HepG2 (cell line): ENCODE measurements around the gene FXYD1. TPM values are rescaled to one million over a fixed set of nuclear protein-coding genes. Genes with fewer than 3 reads are reported as not detected.

ENCODE experiments used
- CAMTA2 ChIP-seq: sonication (generic); formaldehyde crosslinking; IDR thresholded peaks from 2 replicates; pipeline ENCODE4 v1.4.0; 2020; ENCODE audit warnings: mild to moderate bottlenecking, missing genetic modification reagents, borderline replicate concordance
- HHEX ChIP-seq: IDR thresholded peaks from 2 replicates; pipeline ENCODE4 v1.6.1; 2016; ENCODE audit warnings: control low read depth
- KDM6A ChIP-seq: IDR thresholded peaks from 2 replicates; pipeline ENCODE4 v1.6.1; 2016; ENCODE audit warnings: low read depth
- MAFG ChIP-seq: sonication (generic); formaldehyde crosslinking; IDR thresholded peaks from 2 replicates; pipeline ENCODE4 v1.5.1; 2020; ENCODE audit warnings: mild to moderate bottlenecking, missing genetic modification reagents
- MED8 ChIP-seq: sonication (generic); formaldehyde crosslinking; IDR thresholded peaks from 2 replicates; pipeline ENCODE4 v1.8.1; 2023; ENCODE audit warnings: mild to moderate bottlenecking, missing genetic modification reagents; ENCODE audit not compliant: insufficient replicate concordance
- PHF20 ChIP-seq: sonication (generic); formaldehyde crosslinking; IDR thresholded peaks from 2 replicates; pipeline ENCODE4 v1.5.0; 2020; ENCODE audit warnings: mild to moderate bottlenecking, missing genetic modification reagents
- PHF8 ChIP-seq: sonication (generic); formaldehyde crosslinking; IDR thresholded peaks from 2 replicates; pipeline ENCODE4 v1.5.0; 2020; ENCODE audit warnings: missing genetic modification reagents
- PLRG1 ChIP-seq: fragments of 450-650 bp; conservative IDR thresholded peaks from 2 replicates; pipeline ENCODE4 v1.6.1; 2016
- RBM39 ChIP-seq: fragments of 200-400 bp; formaldehyde crosslinking; IDR thresholded peaks from one replicate; pipeline ENCODE4 v1.6.1; 2018; ENCODE audit warnings: antibody characterized with exemption, mild to moderate bottlenecking, low read depth, low read length; ENCODE audit not compliant: poor library complexity, severe bottlenecking
- SOX13 ChIP-seq, 3 experiments: fragments of 450-650 bp in 1 of 3; sonication (generic) in 1 of 3; formaldehyde crosslinking in 1 of 3; IDR thresholded peaks in 2 of 3; conservative IDR thresholded peaks in 1 of 3; 2 replicates each; pipeline versions ENCODE4 v1.5.0 to v1.6.1; 2016 to 2020; ENCODE audit warnings: antibody characterized with exemption in 1 of 3, mild to moderate bottlenecking in 1 of 3, missing compliant biosample characterization in 1 of 3, missing genetic modification reagents in 1 of 3, moderate library complexity in 1 of 3
- SPEN ChIP-seq: sonication (generic); formaldehyde crosslinking; IDR thresholded peaks from 2 replicates; pipeline ENCODE4 v1.5.1; 2020; ENCODE audit warnings: low read depth, mild to moderate bottlenecking, missing genetic modification reagents
- TARDBP ChIP-seq: sonication (generic); formaldehyde crosslinking; IDR thresholded peaks from 2 replicates; pipeline ENCODE4 v1.8.0; 2022; ENCODE audit warnings: mild to moderate bottlenecking, missing genetic modification reagents
- THYN1 ChIP-seq: sonication (generic); formaldehyde crosslinking; IDR thresholded peaks from 2 replicates; pipeline ENCODE4 v1.8.1; 2023; ENCODE audit warnings: low read depth, mild to moderate bottlenecking, moderate library complexity, missing genetic modification reagents, borderline replicate concordance
- TP53 ChIP-seq: sonication (generic); formaldehyde crosslinking; conservative IDR thresholded peaks from 2 replicates; pipeline ENCODE4 v1.4.0; 2020; ENCODE audit warnings: missing genetic modification reagents
- ZBTB7B ChIP-seq: sonication (generic); formaldehyde crosslinking; IDR thresholded peaks from 2 replicates; pipeline ENCODE4 v1.4.0; 2020; ENCODE audit warnings: missing genetic modification reagents
- ZFX ChIP-seq: sonication (generic); formaldehyde crosslinking; IDR thresholded peaks from 2 replicates; pipeline ENCODE4 v1.4.0; 2020; ENCODE audit warnings: mild to moderate bottlenecking, low read depth, missing genetic modification reagents, moderate library complexity
- ZNF331 ChIP-seq: sonication (generic); formaldehyde crosslinking; IDR thresholded peaks from 2 replicates; pipeline ENCODE4 v1.4.0; 2020; ENCODE audit warnings: missing genetic modification reagents
- ZNF614 ChIP-seq: IDR thresholded peaks from 2 replicates; pipeline ENCODE4 v1.6.1; 2018; ENCODE audit warnings: missing biosample characterization, missing genetic modification reagents, inconsistent platforms, borderline replicate concordance
- ZNF816 ChIP-seq: sonication (generic); formaldehyde crosslinking; IDR thresholded peaks from 2 replicates; pipeline ENCODE4 v1.8.0; 2022; ENCODE audit warnings: missing genetic modification reagents, mild to moderate bottlenecking, borderline replicate concordance
- polyA plus RNA-seq, 8 experiments: library from polyadenylated mRNA; depleted of rRNA in 3 of 8; stranded (reverse) in 7 of 8; unstranded in 1 of 8; fragments of >200 nt; fragmentation: Illumina TruSeq in 4 of 8; extraction: Trizol in 4 of 8; gene quantifications; 2 replicates each; pipeline versions ENCODE4 v1.2.1 to v1.2.3, GENCODE V29; 2011 to 2016; ENCODE audit warnings: low read depth in 4 of 8, missing spikeins in 1 of 8, mixed read lengths in 1 of 8; ENCODE audit not compliant: insufficient read depth in 1 of 8
- total RNA-seq, 5 experiments: library from RNA; depleted of rRNA; stranded (reverse); fragments of >200 nt; fragmentation: Illumina TruSeq; extraction: Trizol; gene quantifications; 2 replicates each; pipeline ENCODE4 v1.2.3, GENCODE V29; 2016; ENCODE audit warnings: low read depth in 1 of 5
- TF ChIP-seq, protein P1 (sequence below): sonication (generic); formaldehyde crosslinking; IDR thresholded peaks from 2 replicates; pipeline ENCODE4 v1.5.0; 2020; ENCODE audit warnings: mild to moderate bottlenecking, missing genetic modification reagents, borderline replicate concordance
- TF ChIP-seq, protein P2 (sequence below): IDR thresholded peaks from 2 replicates; pipeline ENCODE4 v1.6.1; 2016; ENCODE audit warnings: missing genetic modification reagents, missing compliant biosample characterization
- TF ChIP-seq, protein P3 (sequence below): IDR thresholded peaks from 2 replicates; pipeline ENCODE4 v1.6.1; 2016; ENCODE audit warnings: low read depth, control low read depth
- TF ChIP-seq, protein P4 (sequence below): sonication (generic); formaldehyde crosslinking; IDR thresholded peaks from 2 replicates; pipeline ENCODE4 v1.5.0; 2020; ENCODE audit warnings: mild to moderate bottlenecking, missing genetic modification reagents, moderate library complexity

The FXYD1 gene
- total and polyA plus RNA-seq, 2 of the 13 experiments (the other 11 are each of a cell fraction or from before 2014, with no cell fraction given) = 31.2 TPM; not detected in 1

DNA sequence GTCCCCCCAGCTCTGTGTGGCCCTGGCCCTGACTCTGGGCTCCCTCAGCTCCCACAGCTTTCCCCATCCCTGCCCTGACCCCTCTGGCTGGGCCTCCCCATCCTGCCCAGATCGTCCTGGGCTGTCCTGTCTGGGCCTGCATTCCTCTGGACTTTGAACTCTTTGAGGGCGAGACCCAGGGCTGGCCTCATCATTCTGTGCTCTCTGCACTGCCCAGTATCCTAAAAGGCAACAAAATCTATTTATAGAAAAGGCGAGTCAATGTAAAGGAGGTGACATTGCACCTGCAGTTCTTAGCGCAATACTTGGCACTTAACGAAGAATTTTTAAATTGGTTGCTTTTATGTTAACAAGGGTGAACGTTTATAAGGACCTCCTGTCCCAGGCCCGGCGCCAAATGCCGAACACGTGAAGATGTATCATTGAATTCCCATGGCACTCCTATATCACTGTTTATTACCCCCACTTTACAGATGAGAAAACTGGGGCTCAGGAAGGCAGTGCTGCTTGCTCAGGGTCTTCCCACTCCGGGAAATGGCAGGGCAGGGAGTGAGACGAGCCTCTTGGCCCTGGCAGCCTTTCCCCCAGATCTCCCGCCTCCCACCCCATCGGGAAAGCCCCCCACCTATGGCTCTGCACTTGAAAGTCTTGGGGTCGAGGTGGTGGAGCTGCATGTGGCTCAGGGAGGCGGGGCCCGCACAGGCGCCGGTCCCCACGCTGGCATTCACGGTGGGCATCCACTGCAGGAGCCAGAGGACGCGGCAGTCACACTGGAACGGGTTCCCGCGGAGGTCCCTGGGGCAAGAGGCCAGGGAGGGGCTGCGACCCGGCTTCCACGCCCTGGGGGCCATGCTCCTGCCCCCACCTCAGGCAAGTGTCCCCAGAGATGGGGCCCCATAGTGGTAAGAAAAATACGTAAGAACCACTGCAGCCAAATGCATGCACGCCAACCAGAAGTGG lies 7.6 kb upstream of the FXYD1 start (continued):
- TF ChIP-seq, protein P1, sequence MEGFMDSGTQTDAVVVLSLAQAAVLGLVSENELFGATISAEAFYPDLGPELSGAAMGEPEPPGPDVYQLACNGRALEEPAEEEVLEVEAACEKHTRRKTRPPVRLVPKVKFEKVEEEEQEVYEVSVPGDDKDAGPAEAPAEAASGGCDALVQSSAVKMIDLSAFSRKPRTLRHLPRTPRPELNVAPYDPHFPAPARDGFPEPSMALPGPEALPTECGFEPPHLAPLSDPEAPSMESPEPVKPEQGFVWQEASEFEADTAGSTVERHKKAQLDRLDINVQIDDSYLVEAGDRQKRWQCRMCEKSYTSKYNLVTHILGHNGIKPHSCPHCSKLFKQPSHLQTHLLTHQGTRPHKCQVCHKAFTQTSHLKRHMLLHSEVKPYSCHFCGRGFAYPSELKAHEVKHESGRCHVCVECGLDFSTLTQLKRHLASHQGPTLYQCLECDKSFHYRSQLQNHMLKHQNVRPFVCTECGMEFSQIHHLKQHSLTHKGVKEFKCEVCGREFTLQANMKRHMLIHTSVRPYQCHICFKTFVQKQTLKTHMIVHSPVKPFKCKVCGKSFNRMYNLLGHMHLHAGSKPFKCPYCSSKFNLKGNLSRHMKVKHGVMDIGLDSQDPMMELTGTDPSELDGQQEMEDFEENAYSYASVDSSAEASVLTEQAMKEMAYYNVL (CRISPR knock-in tag) = peak; percentile 70; the same call in 1 of the 2 replicates
- TF ChIP-seq, protein P2, sequence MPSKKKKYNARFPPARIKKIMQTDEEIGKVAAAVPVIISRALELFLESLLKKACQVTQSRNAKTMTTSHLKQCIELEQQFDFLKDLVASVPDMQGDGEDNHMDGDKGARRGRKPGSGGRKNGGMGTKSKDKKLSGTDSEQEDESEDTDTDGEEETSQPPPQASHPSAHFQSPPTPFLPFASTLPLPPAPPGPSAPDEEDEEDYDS (CRISPR knock-in tag) = peak; percentile 65; the same call in 1 of the 2 replicates
- TF ChIP-seq, protein P3, sequence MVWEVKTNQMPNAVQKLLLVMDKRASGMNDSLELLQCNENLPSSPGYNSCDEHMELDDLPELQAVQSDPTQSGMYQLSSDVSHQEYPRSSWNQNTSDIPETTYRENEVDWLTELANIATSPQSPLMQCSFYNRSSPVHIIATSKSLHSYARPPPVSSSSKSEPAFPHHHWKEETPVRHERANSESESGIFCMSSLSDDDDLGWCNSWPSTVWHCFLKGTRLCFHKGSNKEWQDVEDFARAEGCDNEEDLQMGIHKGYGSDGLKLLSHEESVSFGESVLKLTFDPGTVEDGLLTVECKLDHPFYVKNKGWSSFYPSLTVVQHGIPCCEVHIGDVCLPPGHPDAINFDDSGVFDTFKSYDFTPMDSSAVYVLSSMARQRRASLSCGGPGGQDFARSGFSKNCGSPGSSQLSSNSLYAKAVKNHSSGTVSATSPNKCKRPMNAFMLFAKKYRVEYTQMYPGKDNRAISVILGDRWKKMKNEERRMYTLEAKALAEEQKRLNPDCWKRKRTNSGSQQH = peak; percentile 29; the same call in 1 of the 2 replicates
- TF ChIP-seq ZNF331 (CRISPR knock-in tag) = 0 out of 2 replicates have a peak, but pooled peaks have one; percentile 10
- no peak for TF ChIP-seq ZNF614 (CRISPR knock-in tag)
- TF ChIP-seq HHEX = no peak
- peak; percentile 91 for TF ChIP-seq ZFX (CRISPR knock-in tag)
- TF ChIP-seq KDM6A (CRISPR knock-in tag) = peak; percentile 90
- TF ChIP-seq MAFG (CRISPR knock-in tag) = no peak; the same call in 1 of the 2 replicates
- TF ChIP-seq TARDBP (CRISPR knock-in tag) = peak; percentile 65; the same call in 1 of the 2 replicates
- no peak for TF ChIP-seq TP53
- TF ChIP-seq RBM39 = no peak
- no peak for TF ChIP-seq PHF20 (CRISPR knock-in tag)
- TF ChIP-seq SPEN (CRISPR knock-in tag) = peak; percentile 46
- no peak for TF ChIP-seq CAMTA2
- TF ChIP-seq PHF8 = peak; percentile 12; the same call in 1 of the 2 replicates
- TF ChIP-seq SOX13 (IDR thresholded peaks at IDR 0.05) = no peak
- TF ChIP-seq SOX13 (CRISPR knock-in tag; conservative IDR thresholded peaks at IDR 0.05 in 1 of 2, IDR thresholded peaks at IDR 0.05 in 1 of 2) = peak in 1 of 2 experiments; percentile 19; a peak in 1 of 4 replicates
- TF ChIP-seq, protein P4, sequence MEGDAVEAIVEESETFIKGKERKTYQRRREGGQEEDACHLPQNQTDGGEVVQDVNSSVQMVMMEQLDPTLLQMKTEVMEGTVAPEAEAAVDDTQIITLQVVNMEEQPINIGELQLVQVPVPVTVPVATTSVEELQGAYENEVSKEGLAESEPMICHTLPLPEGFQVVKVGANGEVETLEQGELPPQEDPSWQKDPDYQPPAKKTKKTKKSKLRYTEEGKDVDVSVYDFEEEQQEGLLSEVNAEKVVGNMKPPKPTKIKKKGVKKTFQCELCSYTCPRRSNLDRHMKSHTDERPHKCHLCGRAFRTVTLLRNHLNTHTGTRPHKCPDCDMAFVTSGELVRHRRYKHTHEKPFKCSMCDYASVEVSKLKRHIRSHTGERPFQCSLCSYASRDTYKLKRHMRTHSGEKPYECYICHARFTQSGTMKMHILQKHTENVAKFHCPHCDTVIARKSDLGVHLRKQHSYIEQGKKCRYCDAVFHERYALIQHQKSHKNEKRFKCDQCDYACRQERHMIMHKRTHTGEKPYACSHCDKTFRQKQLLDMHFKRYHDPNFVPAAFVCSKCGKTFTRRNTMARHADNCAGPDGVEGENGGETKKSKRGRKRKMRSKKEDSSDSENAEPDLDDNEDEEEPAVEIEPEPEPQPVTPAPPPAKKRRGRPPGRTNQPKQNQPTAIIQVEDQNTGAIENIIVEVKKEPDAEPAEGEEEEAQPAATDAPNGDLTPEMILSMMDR (CRISPR knock-in tag) = peak; percentile 25
- no peak for TF ChIP-seq PLRG1
- no peak for TF ChIP-seq ZNF816 (CRISPR knock-in tag)
- TF ChIP-seq MED8 (CRISPR knock-in tag) = peak; percentile 75
- TF ChIP-seq ZBTB7B (CRISPR knock-in tag) = peak; percentile 64; the same call in 1 of the 2 replicates
- 0 out of 2 replicates have a peak, but pooled peaks have one; percentile 68 for TF ChIP-seq THYN1 (CRISPR knock-in tag)
